ENCODE data around the gene KYAT1.

KYAT1 gene

DNA sequence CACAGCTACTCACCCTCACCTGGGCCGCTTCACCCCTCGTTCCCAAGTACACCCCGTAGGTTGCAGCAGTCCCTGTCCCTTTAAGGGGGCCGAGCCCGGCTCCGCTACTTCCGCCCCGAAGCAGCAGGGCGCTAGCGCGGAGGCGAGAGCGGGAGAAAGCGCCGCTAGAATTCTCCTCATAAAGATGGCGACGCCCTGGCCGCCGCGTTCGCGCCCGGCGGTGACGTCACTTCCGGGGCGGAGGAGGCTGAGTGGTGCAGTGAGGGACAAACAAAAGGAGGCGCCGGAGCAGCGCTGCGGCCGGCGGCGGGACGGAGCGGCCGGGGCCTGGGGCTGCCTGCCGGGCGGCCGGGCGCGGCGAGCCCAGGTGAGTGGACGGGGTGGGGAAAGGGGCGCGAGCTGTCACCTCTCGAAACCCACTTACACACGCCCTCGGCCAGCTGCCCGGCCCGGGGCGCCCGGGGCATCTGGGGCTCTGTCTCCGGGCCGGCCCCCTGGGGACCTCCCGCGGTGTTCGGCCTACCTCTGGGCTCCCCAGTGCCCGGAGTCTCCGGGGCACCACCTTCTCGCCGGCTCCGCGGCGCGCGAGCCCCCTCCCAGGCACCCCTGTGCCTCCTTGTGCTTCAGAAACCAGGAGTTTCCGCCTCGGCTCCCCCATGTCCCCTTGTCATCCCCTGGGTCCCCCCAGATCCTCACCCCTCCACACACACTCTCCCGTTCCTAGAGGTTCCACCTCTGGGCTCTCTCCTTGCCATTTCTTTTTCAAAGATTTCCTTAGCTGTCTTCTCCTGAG is at the start of gene KYAT1, which contains the start of gene LRRC8A:
TSS of gene KYAT1 (minus strand) at position 67 of the 793 bp plus-strand sequence. CDS start 36,545 bp downstream, outside the sequence.
TSS of gene LRRC8A (plus strand) at position 250 of the 793 bp plus-strand sequence. CDS start 25,032 bp downstream, outside the sequence.
- peak; percentile 100 for DNase-seq

DNA sequence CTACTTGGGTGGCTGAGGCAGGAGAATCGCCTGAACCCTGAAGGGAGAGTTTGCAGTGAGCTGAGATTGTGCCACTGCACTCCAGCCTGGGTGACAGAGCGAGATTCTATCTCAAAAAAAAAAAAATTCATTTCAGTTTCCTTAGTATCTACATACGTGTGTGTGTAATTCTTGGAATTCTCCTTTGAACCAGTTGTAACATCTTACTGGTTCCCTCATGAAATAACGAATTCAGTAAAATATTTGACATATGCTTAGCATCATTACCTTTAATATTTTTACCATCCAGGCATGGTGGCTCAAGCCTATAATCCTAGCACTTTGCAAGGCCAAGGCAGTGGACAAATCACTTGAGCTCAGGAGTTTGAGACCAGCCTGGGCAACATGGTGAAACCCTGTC is 47.8 kb upstream of the KYAT1 start:
- no peak for DNase-seq

DNA sequence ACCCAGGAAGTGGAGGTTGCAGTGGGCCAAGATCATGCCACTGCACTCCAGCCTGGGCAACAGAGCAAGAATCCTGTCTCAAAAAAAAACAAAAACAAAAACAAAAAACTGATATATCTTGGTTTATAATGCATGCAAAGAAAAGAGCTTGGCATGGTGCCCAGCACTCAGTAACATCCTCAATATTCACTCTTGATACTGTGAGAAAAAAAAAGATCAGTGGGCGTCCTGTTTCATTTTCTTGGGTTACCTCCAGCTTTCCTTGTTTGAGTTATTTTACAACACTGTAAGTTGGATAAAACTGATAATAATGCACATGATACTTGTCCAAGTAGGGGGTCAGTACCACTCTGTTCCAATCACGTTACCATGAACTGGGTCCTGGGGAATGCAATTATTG is 46.9 kb upstream of the KYAT1 start:
- no peak for DNase-seq

DNA sequence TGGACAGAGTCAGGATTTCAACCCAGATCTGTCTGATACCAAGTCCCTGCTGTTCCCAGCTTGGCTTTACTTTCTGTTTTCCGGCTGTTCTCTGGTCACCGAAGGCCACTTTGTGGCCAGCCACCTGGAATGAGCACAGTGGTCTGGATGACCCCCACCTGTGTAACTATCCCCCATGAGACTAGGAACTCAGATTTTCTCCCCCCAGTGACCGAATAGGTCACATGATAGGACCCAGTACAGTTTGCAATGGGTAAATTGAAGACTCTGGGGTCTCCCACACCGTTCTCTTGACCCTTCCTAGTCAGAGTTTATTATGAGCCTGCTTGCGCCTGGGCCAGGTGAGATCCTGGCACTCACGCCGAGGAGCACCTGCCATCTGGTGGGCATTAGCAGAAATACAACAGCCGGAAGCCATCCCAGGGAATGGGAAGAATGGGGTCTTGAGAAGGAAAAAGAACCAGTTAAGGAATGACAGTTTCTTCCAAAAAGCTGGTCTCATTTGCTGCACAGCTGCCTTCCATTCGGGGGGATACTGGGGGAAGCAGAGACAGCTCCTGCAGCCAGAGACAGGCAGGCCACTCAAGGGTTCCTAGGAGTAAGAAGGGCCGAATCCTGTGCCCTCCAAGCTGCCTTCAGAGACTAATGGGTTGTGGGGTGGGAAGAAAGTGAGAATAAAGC is 46.1 kb upstream of the KYAT1 start:
- DNase-seq, result peak; percentile 83

DNA sequence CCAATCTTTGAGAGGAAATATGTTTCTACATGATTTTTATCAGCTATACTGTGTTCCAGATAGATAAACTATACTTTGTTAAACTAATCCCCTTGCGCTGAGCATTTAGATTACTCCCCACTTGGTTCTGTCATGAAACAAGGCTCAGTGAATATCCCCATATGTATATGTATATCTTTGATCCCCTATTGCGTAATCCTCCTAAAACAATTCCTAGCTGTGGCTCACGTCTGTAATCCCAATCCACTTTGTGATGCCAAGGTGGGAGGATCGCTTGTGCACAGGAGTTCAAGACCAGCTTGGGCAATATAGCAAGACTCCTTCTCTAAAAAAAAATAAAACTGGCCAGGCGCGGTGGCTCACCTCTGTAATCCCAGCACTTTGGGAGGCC is 41.7 kb upstream of the KYAT1 start:
- DNase-seq, result no peak

DNA sequence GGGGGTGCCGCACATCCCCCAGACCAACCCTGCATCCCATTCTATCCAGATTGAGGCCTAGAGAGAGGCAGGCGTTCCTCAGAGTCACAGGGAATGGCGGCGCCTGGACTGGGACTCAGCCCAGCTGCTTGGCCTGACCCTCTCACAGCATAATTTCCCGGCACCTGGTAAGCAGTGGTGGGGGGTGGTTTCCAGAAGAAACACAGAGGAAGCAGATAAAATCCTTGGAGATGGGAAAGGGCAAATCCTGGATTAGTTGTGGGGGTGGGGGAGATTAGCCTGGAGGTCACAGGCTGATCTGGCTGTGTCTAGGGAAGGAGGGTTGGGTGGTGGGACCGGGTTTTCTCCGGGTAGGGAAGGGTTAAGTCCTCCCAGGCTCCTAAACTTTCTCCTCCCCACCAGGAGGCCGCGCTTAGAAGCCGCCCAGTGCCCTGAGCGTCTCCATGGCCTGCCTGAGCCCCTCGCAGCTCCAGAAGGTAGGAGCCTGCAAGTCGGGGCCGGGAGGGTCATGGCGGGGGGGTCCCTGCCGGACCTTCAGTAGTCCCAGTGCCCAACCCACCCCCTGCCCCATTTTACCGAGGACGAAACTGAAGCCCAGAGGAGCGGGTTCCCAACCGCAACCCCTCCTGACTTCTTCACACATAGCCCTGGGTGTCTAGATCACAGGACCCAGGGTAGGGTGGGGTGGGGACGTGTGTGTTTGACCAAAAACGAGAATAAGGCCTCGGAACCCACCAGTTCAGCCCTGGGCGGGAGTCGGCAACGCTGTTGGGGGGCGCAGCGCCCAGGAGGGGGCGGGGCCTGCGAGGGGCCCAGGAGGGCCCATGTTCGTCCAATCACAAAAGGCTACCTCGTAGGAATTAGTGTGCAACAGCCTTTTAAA is 40.4 kb upstream of the KYAT1 start:
- DNase-seq, result no peak

DNA sequence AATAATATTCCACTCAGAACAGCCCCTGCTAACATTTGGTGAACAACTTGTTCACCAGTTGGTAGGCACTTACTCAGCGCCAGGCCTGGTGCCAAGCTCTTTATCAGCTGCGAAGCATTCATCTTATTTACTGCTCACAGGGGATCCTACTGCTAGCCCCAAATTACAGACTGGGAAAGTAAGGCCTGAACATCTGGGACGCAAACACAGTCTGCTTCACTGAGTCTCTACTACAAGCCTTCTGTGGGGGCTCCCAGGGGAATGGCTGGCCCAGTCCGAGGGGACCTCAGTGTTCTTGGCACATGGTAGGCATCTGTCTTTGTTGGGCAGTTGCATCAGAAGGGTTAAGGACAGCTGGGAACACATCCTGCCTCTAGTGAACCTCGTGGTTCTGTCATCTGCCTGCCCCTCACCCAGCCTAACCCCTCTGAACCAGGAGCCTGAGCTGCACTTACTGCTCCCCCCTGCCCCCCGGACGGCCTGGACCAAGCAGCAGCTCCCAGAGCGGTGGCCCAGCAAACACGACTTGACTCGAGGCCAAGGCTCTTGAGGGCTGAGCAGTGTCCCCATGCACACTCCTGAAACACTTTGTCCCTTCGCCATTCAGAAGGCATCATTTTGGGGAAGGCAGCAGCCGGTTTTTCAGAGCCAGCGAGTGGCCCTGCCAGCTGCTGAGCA is 38.8 kb upstream of the KYAT1 start, which contains the start of gene PHYHD1:
TSS of gene PHYHD1 (plus strand) at position 602 of the 678 bp plus-strand sequence. CDS start 1,342 bp downstream, outside the sequence.
- no peak for DNase-seq

DNA sequence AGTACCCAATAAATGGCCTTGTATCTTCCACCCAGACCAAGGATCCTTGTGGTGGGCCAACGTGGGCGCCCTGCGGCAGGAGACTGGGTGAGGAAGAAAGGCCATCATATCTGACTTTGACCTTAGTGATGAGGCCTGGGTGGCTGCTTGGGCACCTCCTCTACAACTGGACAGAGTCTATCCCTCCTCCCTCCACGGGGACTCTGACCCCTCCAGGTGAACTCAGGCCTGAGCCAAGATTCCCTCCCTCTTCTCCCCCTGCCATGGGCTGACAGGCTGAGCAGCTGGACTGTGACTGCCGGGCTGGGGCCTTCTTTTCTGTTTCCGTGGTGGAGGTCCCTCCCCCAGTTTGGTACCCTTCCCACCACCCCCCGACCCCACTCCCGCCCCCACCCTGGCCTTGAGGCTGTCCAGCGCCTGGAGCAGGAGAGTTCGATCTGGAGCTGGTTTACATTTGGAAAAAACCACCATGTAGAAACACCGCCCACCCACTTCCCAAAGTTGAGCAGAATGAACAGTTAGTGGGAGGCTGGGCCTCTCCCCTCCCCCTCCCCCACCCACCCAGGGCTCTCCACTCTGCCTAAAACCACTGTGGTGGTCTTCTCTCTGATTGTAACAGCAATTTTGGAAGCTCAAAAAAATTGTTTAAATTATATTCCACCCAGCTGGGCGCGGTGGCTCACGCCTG is 37.8 kb upstream of the KYAT1 start:
- no peak for DNase-seq

DNA sequence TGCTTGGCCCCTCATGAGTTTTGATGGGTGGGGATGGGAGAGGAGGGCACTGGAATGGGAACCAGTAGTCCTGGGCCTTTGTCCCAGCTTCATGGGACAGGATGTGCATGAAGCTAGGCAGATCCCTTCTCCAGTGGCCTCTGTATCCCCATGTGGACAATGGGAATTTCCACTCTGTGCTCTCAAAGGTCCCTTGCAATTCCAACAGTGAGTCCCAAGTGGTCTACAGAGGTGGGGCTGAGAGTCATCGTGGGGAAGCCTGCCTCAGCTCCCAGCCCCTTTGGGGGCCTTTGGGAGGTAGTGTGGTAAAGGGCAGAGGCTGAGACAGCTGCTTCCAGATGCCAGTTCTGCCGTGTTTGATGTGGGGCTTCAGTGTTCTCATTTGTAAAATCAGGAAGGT is 37.2 kb upstream of the KYAT1 start:
- DNase-seq, result no peak

DNA sequence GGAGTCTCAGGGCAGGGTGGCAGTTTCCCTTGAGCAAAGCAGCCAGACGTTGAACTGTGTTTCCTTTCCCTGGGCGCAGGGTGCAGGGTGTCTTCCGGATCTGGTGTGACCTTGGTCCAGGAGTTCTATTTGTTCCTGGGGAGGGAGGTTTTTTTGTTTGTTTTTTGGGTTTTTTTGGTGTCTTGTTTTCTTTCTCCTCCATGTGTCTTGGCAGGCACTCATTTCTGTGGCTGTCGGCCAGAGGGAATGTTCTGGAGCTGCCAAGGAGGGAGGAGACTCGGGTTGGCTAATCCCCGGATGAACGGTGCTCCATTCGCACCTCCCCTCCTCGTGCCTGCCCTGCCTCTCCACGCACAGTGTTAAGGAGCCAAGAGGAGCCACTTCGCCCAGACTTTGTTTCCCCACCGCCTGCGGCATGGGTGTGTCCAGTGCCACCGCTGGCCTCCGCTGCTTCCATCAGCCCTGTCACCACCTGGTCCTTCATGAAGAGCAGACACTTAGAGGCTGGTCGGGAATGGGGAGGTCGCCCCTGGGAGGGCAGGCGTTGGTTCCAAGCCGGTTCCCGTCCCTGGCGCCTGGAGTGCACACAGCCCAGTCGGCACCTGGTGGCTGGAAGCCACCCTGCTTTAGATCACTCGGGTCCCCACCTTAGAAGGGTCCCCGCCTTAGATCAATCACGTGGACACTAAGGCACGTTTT is 35.5 kb upstream of the KYAT1 start:
- DNase-seq, result no peak

DNA sequence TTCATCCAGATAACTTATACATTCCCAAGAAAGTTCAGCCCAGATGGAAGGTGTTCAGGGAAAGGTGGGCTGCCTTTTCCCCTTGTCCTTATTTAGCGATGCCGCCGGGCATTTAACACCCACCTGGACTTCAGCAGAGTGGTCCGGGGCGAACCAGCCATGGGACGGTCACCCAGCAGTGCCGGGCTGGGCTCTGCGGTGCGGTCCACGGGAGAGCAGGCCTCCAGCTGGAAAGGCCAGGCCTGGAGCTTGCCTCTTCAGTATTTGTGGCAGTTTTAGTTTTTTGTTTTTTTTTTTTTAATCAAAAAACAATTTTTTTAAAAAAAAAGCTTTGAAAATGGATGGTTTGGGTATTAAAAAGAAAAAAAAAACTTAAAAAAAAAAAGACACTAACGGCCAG is 35.0 kb upstream of the KYAT1 start:
- DNase-seq, result no peak

DNA sequence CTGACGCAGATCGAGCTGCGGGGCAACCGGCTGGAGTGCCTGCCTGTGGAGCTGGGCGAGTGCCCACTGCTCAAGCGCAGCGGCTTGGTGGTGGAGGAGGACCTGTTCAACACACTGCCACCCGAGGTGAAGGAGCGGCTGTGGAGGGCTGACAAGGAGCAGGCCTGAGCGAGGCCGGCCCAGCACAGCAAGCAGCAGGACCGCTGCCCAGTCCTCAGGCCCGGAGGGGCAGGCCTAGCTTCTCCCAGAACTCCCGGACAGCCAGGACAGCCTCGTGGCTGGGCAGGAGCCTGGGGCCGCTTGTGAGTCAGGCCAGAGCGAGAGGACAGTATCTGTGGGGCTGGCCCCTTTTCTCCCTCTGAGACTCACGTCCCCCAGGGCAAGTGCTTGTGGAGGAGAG is 34.5 kb upstream of the KYAT1 start:
- no peak for DNase-seq

DNA sequence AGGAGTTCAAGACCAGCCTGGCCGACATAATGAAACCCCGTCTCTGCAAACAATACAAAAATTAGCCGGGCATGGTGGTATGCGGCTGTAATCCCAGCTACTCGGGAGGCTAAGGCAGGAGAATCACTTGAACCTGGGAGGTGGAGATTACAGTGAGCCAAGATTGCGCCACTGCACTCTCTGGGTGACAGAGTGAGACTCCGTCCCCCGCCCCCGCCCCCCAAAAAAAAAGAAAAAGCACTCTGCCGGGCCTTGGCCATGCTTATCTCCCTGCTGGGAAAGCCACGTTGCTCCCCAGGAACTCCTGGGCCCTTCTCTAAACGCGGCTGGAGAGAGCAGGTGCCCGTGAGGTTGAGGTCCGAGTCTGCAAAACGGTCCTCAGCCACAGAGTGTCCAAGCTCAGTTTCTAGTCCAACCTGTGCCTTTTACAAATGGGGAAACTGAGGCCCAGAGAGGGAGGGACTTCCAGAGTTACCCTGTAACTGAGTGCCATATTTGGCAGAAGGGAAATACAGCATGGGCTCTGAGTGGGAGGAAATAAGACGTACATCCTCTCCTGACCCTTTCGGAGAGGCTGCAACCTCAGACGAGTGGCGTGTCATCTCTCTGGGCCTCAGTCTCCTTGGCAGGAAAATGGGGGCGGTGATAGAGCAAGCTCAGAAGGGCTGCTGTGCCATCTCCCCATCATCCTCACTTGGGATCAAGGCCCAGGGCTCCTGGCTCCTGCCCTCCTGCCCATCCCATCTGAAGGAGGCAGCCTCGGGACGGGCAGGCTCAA is 32.4 kb upstream of the KYAT1 start:
- no peak for DNase-seq

DNA sequence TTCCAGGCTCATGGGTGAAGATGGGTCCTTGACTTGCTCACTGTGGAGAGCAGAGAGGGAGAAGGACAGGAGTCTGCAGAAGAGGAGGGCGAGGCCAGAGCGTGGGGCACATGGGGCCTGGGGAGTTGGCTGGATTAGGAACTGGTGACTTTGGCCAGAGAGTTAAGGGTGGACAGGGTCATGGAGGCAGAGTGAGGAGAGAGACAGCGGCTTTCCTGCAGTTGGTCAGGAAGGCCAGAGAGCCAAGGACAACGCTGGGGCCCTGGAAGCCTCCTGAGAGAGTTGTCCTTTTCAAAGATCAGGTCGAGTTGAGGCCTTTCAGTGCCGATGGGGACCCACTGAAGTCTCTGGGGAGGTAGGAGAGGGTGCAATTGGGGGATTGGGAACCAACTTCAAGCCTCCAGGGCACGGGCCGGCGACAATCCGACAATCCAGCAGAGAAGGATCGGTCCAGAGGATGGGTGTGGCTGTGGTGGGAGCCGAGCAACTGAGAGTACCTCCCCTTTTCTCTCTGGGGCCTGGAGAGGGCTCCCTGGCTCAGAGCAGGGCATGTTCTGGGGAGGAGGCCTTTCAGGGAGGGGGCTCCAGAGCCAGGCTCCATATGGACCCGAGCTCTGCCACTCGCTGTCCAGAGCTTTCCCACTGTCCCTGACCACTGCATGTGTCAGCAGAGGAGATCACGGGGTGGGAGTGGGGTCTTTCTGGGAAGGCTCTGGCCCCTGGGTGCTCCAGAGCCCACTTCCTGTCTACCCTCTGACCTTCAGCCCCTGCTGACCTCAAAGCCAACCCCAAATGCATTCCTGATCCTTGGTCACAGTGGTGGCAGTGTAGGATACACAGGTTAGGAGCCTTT is 31.5 kb upstream of the KYAT1 start:
- no peak for DNase-seq

DNA sequence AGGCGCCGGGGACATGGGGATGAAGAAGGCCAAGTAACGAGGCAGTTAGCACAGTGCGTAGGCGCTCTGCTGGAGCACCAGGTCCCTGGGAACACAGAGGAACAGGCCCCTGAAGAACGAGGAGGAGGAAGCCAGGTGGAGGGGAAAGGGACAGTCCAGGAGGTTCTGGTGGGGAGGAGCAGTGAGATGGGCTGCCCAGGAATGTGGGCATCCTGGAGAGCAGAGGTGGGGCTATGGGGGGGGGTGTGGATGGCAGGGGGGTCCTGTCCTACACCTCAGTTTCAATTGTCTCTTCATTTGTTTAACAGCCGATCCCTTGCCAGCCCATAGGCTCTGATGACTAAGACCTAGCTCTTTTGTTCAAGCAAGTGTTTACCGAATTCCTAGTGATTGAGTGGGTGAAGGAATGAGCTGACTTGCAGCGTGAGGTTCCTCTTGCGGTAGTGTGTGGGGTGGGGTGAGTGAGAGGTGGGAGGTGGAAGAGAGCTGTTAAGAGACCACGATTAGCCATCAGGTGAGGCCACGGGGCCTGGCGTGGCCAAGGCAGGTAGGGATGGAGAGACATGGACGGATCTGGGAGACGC is 30.6 kb upstream of the KYAT1 start:
- DNase-seq, result no peak

DNA sequence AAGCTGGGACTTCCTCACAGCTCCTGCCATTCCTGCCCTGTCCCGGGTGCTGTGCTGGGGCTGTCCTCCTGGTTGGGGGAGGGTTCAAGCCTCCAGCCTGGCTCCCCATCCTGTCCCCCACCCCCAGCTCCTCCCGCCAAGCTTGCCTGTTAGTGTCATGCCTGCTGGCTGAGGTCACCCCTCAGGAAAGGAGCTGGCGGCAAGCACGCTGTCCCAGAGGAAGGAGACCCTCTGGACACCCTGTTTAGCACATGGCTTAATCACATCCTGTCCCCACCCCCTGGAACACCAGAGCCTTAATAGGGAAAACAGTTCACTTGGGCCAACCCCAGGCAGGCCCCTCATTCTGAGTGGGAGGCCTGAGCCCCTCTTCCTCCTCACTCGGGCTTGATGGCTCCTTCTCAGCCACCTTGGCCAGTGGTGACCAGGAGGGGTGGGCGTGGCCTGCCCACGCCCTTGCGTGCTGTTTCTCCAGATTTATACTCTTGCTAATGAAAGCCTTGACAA is 29.8 kb upstream of the KYAT1 start:
- no peak for DNase-seq

DNA sequence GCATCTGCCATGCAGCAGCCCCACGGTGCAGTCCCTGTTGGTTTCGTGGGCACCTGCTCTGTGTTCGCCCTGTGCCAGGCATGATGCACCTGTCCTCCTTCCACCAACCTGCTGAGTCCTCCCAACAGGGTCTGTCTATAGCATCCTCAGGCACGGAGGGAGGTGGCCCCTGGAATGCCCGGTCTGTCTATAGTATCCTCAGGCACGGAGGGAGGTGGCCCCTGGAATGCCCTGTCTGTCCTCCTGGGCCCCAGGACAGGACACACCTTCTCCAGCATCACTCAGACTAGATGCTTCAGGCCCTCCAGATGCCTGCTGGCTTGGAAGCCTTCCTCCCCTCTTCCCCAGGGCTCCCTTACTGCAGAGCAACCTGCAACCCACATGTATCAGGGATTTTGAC is 29.2 kb upstream of the KYAT1 start:
- no peak for DNase-seq

DNA sequence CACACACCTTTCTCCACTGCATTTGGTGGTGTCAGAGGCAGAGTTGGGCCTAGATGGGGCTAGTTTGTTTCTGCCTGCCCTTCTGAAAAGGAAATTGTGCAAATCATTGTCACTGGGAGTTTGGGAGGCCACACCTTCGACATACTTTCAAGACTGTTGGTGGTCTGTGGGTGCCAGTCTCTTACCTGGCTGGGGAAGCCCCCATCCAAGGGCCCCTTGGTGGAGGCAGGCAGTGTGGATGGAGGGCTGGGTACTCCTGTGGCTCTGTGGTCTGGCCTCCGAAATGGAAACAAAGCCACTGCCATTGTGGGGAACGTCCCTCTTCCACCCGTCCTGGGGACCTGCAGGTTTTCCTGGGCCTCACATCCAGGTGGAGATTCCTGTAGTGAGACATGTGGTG is 28.1 kb upstream of the KYAT1 start:
- DNase-seq, result no peak

DNA sequence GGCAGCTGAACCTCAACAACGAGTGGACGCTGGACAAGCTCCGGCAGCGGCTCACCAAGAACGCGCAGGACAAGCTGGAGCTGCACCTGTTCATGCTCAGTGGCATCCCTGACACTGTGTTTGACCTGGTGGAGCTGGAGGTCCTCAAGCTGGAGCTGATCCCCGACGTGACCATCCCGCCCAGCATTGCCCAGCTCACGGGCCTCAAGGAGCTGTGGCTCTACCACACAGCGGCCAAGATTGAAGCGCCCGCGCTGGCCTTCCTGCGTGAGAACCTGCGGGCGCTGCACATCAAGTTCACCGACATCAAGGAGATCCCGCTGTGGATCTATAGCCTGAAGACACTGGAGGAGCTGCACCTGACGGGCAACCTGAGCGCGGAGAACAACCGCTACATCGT is 26.6 kb upstream of the KYAT1 start:
- DNase-seq, result no peak

Measured in activated effector memory CD4-positive, alpha-beta T cell treated with anti-CD3 and anti-CD28 coated beads, Interleukin-2, amount 50 U/mL, for 16 hours (primary cell).